H1 (cell line): ENCODE measurements around the gene MMP21. TPM values are rescaled to one million over a fixed set of nuclear protein-coding genes. Genes with fewer than 3 reads are reported as not detected.
A peak's percentile ranks its signal among the peaks of the same experiment; 100 is the strongest.

Source experiments
- microRNA counts: library from miRNA; unstranded; fragments of <30 nt; microRNA quantifications from one replicate; lab custom pipeline; 2015
- microRNA-seq, 2 experiments: library from miRNA; unstranded; fragments of <30 nt; microRNA quantifications; one replicate each; pipeline versions ENCODE4 to v1.2.0, GENCODE V29; 2016 to 2020; ENCODE audit warnings: borderline microRNAs expressed in 2 of 2, borderline number of aligned reads in 2 of 2, borderline replicate concordance in 1 of 2
- polyA plus RNA-seq, 7 experiments: library from polyadenylated mRNA; depleted of rRNA in 3 of 7; stranded (reverse) in 5 of 7; unstranded in 2 of 7; fragments of >200 nt in 5 of 7; fragments of 200-250 nt in 2 of 7; gene quantifications; 1 replicate in 5 of 7; 2 replicates in 1 of 7; 4 replicates in 1 of 7; pipeline versions ENCODE4 v1.2.1 to v1.2.3, GENCODE V29; 2011 to 2013; ENCODE audit warnings: missing spikeins in 2 of 7, mixed read lengths in 2 of 7
- small RNA-seq: library from polyadenylated mRNA; stranded (forward); fragments of <200 nt; extraction: miRNeasy Mini kit (QIAGEN cat#:217004); gene quantifications from one replicate; pipeline ENCODE3, GENCODE V24; 2013; ENCODE audit not compliant: insufficient read depth
- total RNA-seq: library from RNA; stranded (reverse); fragmentation: NEBNext Ultra II Directional; extraction: Animal tissue kit (Norgen Biotek cat#: 25700); gene quantifications from 2 replicates; pipeline ENCODE4 v1.2.1, GENCODE V29; 2021

The MMP21 gene
- total and polyA plus RNA-seq, 2 of the 8 experiments (the other 6 are each of a cell fraction or from before 2014, with no cell fraction given): not detected

MicroRNA genes within 50 kb of the gene (microRNA counts, 767-probe panel; counts per million panel counts)
- microRNA hsa-miR-4484 (lab: Ali Mortazavi, UCI): 879 counts per million, percentile 95 among the panel's probes with 10 or more counts

Small RNA genes lying within 50 kb of the gene (microRNA-seq; reads per million reads assigned to microRNA genes)
- gene MIR4484: 0 reads per million in 2 experiments

Small RNA genes lying within 50 kb of the gene (small RNA-seq; reads per million reads assigned to genes)
- 0.51 reads per million for gene MIR4484

Other genes with a start within 250 kb of the MMP21 start
- not detected in 2 replicates for gene TEX36, start 92.7 kb downstream of the MMP21 start, total RNA-seq
- gene TEX36, start 92.7 kb downstream of the MMP21 start, polyA plus RNA-seq (2011; rRNA removed): not detected in 2 replicates
- 35.7 and 37.8 TPM in 2 replicates for gene EDRF1, start 56.1 kb downstream of the MMP21 start, total RNA-seq
- gene EDRF1, start 56.1 kb downstream of the MMP21 start, polyA plus RNA-seq (2011; rRNA removed): 13.0 and 19.9 TPM in 2 replicates
- gene UROS, start 47.4 kb upstream of the MMP21 start, total RNA-seq: 43.3 and 45.6 TPM in 2 replicates
- gene UROS, start 47.4 kb upstream of the MMP21 start, polyA plus RNA-seq (2011; rRNA removed): 58.0 and 62.6 TPM in 2 replicates
- gene BCCIP, start 47.7 kb upstream of the MMP21 start, total RNA-seq: 118 and 120 TPM in 2 replicates
- gene BCCIP, start 47.7 kb upstream of the MMP21 start, polyA plus RNA-seq (2011; rRNA removed): 16.6 and 33.9 TPM in 2 replicates
- 15.6 and 15.8 TPM in 2 replicates for gene DHX32, start 105.5 kb upstream of the MMP21 start, total RNA-seq
- gene DHX32, start 105.5 kb upstream of the MMP21 start, polyA plus RNA-seq (2011; rRNA removed): 7.0 and 12.4 TPM in 2 replicates
- 0.84 TPM in 1 of 2 replicates, not detected in the other for gene FANK1, start 120.7 kb upstream of the MMP21 start, total RNA-seq
- 0.74 and 1.2 TPM in 2 replicates for gene FANK1, start 120.7 kb upstream of the MMP21 start, polyA plus RNA-seq (2011; rRNA removed)